Lower leg skin (tissue), 3 donors: ENCODE results near the gene TMEM233.

Experiments
- POLR2A ChIP-seq, 2 donors: fragments of 450-650 bp; IDR thresholded peaks; one replicate each; pipeline ENCODE4 v1.6.1; 2016 to 2017; ENCODE audit warnings: antibody characterized with exemption in 2 of 2, mild to moderate bottlenecking in 1 of 2, moderate library complexity in 1 of 2
- TF ChIP-seq, protein P1 (sequence below), 3 donors: fragments of 450-650 bp; IDR thresholded peaks; one replicate each; pipeline ENCODE4 v1.5.1; 2016; ENCODE audit warnings: antibody characterized with exemption in 3 of 3, mild to moderate bottlenecking in 3 of 3, moderate library complexity in 2 of 3

GRCh38 chr12:119565404-119565803 lies 28.2 kb upstream of the TMEM233 start:
- TF ChIP-seq, protein P1, sequence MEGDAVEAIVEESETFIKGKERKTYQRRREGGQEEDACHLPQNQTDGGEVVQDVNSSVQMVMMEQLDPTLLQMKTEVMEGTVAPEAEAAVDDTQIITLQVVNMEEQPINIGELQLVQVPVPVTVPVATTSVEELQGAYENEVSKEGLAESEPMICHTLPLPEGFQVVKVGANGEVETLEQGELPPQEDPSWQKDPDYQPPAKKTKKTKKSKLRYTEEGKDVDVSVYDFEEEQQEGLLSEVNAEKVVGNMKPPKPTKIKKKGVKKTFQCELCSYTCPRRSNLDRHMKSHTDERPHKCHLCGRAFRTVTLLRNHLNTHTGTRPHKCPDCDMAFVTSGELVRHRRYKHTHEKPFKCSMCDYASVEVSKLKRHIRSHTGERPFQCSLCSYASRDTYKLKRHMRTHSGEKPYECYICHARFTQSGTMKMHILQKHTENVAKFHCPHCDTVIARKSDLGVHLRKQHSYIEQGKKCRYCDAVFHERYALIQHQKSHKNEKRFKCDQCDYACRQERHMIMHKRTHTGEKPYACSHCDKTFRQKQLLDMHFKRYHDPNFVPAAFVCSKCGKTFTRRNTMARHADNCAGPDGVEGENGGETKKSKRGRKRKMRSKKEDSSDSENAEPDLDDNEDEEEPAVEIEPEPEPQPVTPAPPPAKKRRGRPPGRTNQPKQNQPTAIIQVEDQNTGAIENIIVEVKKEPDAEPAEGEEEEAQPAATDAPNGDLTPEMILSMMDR (IDR thresholded peaks at IDR 0.05) = no peak
- TF ChIP-seq POLR2A (IDR thresholded peaks at IDR 0.05) = no peak
